GM21717 (cell line): ENCODE measurements around the gene UBE2Q1.

Experiments
- ATAC-seq: cut with Tn5 transposase; IDR thresholded peaks from one replicate; pipeline ENCODE4 v1.9.1; 2021; ENCODE audit warnings: mild to moderate bottlenecking, moderate library complexity; ENCODE audit not compliant: unreplicated experiment

UBE2Q1 gene

GRCh38 chr1:154578058-154578418 lies 19.6 kb upstream of the UBE2Q1 start:
- ATAC-seq = no peak

GRCh38 chr1:154577346-154578057 lies 19.0 kb upstream of the UBE2Q1 start:
- ATAC-seq = no peak

- no peak for ATAC-seq
These were observed 17.6 kb upstream of the UBE2Q1 start for GRCh38 chr1:154575951-154576566.

GRCh38 chr1:154575147-154575927 lies 16.9 kb upstream of the UBE2Q1 start:
- ATAC-seq = no peak

- ATAC-seq = no peak
These were observed 16.3 kb upstream of the UBE2Q1 start for GRCh38 chr1:154574716-154575115.

- ATAC-seq = no peak
These were observed 14.7 kb upstream of the UBE2Q1 start for GRCh38 chr1:154573168-154573510.

- ATAC-seq = no peak
These were observed 14.2 kb upstream of the UBE2Q1 start for GRCh38 chr1:154572468-154573167.

- ATAC-seq = no peak
These were observed 13.5 kb upstream of the UBE2Q1 start for GRCh38 chr1:154571964-154572288.

- ATAC-seq = no peak
These were observed 12.9 kb upstream of the UBE2Q1 start for GRCh38 chr1:154571244-154571963.

GRCh38 chr1:154568157-154568815 lies 9.8 kb upstream of the UBE2Q1 start:
- no peak for ATAC-seq

GRCh38 chr1:154567386-154568156 lies 9.1 kb upstream of the UBE2Q1 start, which contains the start of gene CHRNB2:
TSS of gene CHRNB2 (plus strand) at chr1:154567778. CDS start at chr1:154568045, 267 bp downstream.
- no peak for ATAC-seq

GRCh38 chr1:154565876-154566275 lies 7.4 kb upstream of the UBE2Q1 start:
- ATAC-seq = no peak

GRCh38 chr1:154559466-154560044 lies 1.1 kb upstream of the UBE2Q1 start:
- ATAC-seq = peak; percentile 34

GRCh38 chr1:154558720-154559465 lies 431 bp upstream of the UBE2Q1 start:
- ATAC-seq = peak; percentile 73

GRCh38 chr1:154557248-154557938 lies 1.1 kb downstream of the UBE2Q1 start:
- ATAC-seq = no peak

- ATAC-seq = no peak
These were observed 2.0 kb downstream of the UBE2Q1 start for GRCh38 chr1:154556422-154556821.

- no peak for ATAC-seq
These were observed 5.1 kb downstream of the UBE2Q1 start for GRCh38 chr1:154553056-154554030.
